HCT116 (cell line): ENCODE results near the gene LBHD1. TPM values are rescaled to one million over a fixed set of nuclear protein-coding genes. Genes with fewer than 3 reads are reported as not detected.

Source experiments
- ATAC-seq: fragments of 200-7000 bp; cut with Tn5 transposase; 2 replicates; pipeline ENCODE4 v1.9.1; 2020; ENCODE audit warnings: mild to moderate bottlenecking, moderate library complexity
- BruUV-seq: library from RNA; stranded (reverse); fragments of 400-500 nt; replicated peaks from 2 replicates; lab custom pipeline; 2021; lab: Mats Ljungman, UMichigan
- CTCF ChIA-PET: fragments of 300-600 bp; sonication (Branson Sonifier 250); formaldehyde crosslinking; loops from one replicate; lab custom pipeline; 2021; ENCODE audit warnings: antibody characterized with exemption; lab: Charles Lee
- POLR2A ChIA-PET: fragments of 300-600, 350-600 bp; sonication (Branson Sonifier 250); formaldehyde crosslinking; loops from one replicate; lab custom pipeline; 2021; ENCODE audit warnings: antibody characterized with exemption; lab: Charles Lee
- RAD21 ChIA-PET, 2 experiments: fragments of 300-600 bp; sonication (Branson Sonifier 250); formaldehyde crosslinking; loops; one replicate each; lab custom pipeline; 2023; ENCODE audit warnings: low total read pairs in 2 of 2; ENCODE audit not compliant: uncharacterized antibody in 2 of 2, unreplicated experiment in 2 of 2, low non-redundant PET in 1 of 2; lab: Charles Lee
- DNase-seq: peaks from one replicate; pipeline ENCODE4 v3.0.0-alpha.2; 2010; ENCODE audit warnings: low read depth, low spot score
- H2AFZ ChIP-seq: fragments of 200-600 bp; shearing (Covaris generic), sonication (generic); 2 replicates; pipeline ENCODE4 v1.6.1; 2017; ENCODE audit warnings: low read depth, mixed run types, mixed read lengths, antibody characterized with exemption, low read length; ENCODE audit not compliant: poor library complexity, severe bottlenecking
- H3K27ac ChIP-seq: 2 replicates; pipeline ENCODE4 v1.5.1; 2012; ENCODE audit warnings: low read depth, low read length
- H3K27me3 ChIP-seq: fragments of 200-600 bp; sonication (generic); 2 replicates; pipeline ENCODE4 v1.6.1; 2016; ENCODE audit warnings: mixed run types, low read length, mixed read lengths; ENCODE audit not compliant: insufficient read depth
- H3K36me3 ChIP-seq, 2 experiments: fragments of 200-500 bp in 1 of 2; fragments of 200-600 bp in 1 of 2; sonication (Bioruptor generic) in 1 of 2; sonication (generic) in 1 of 2; 2 replicates each; pipeline versions ENCODE4 v1.5.1 to v1.6.1; 2014 to 2016; ENCODE audit warnings: low read length in 2 of 2, inconsistent platforms in 1 of 2, mixed read lengths in 1 of 2, mixed run types in 1 of 2; ENCODE audit not compliant: insufficient read depth in 2 of 2, control insufficient read depth in 1 of 2
- H3K4me1 ChIP-seq, 2 experiments: fragments of 200-600 bp in 1 of 2; sonication (generic) in 1 of 2; 2 replicates each; pipeline versions ENCODE4 v1.5.1 to v1.6.1; 2012 to 2017; ENCODE audit warnings: low read length in 2 of 2, inconsistent platforms in 1 of 2, mild to moderate bottlenecking in 1 of 2, mixed read lengths in 1 of 2, mixed run types in 1 of 2, moderate library complexity in 1 of 2; ENCODE audit not compliant: insufficient read depth in 2 of 2, control insufficient read depth in 1 of 2
- H3K4me2 ChIP-seq: fragments of 200-600 bp; sonication (generic); 2 replicates; pipeline ENCODE4 v1.6.1; 2017; ENCODE audit warnings: mixed run types, low read length, mixed read lengths
- H3K4me3 ChIP-seq, 2 experiments: fragments of 200-600 bp in 1 of 2; sonication (generic) in 1 of 2; replicated peaks in 1 of 2; 2 replicates each; pipeline ENCODE4 v1.5.1; 2011 to 2016; ENCODE audit warnings: low read length in 2 of 2, control low read depth in 1 of 2, low read depth in 1 of 2, mild to moderate bottlenecking in 1 of 2, mixed read lengths in 1 of 2, mixed run types in 1 of 2
- H3K79me2 ChIP-seq: fragments of 200-600 bp; sonication (generic); 2 replicates; pipeline ENCODE4 v1.6.1; 2017; ENCODE audit warnings: mild to moderate bottlenecking, mixed run types, low read length, moderate library complexity, mixed read lengths; ENCODE audit not compliant: insufficient read depth
- H3K9ac ChIP-seq: fragments of 200-600 bp; sonication (generic); 2 replicates; pipeline ENCODE4 v1.6.1; 2016; ENCODE audit warnings: low read length, mixed read lengths
- H3K9me2 ChIP-seq: fragments of 200-600 bp; sonication (generic), shearing (Covaris generic); 2 replicates; pipeline ENCODE4 v1.6.1; 2017; ENCODE audit warnings: mixed run types, mild to moderate bottlenecking, moderate library complexity; ENCODE audit not compliant: insufficient read depth
- H3K9me3 ChIP-seq, 2 experiments: fragments of 200-500 bp in 1 of 2; fragments of 200-600 bp in 1 of 2; sonication (Bioruptor generic) in 1 of 2; sonication (generic) in 1 of 2; 2 replicates each; pipeline ENCODE4 v1.6.1; 2014 to 2017; ENCODE audit warnings: low read length in 2 of 2, mixed read lengths in 2 of 2, inconsistent platforms in 1 of 2, low read depth in 1 of 2, mild to moderate bottlenecking in 1 of 2, mixed run types in 1 of 2, moderate library complexity in 1 of 2; ENCODE audit not compliant: control insufficient read depth in 1 of 2, insufficient read depth in 1 of 2
- H4K20me1 ChIP-seq: fragments of 200-600 bp; sonication (generic), shearing (Covaris generic); 2 replicates; pipeline ENCODE4 v1.6.1; 2017; ENCODE audit warnings: mixed run types, mild to moderate bottlenecking, moderate library complexity; ENCODE audit not compliant: insufficient read depth
- CEBPB ChIP-seq: IDR thresholded peaks from 2 replicates; pipeline ENCODE4 v1.6.1; 2012; ENCODE audit warnings: low read depth
- JUND ChIP-seq: IDR thresholded peaks from 2 replicates; pipeline ENCODE4 v1.6.1; 2012
- MAX ChIP-seq: IDR thresholded peaks from 2 replicates; pipeline ENCODE4 v1.6.1; 2012
- ZBTB33 ChIP-seq: IDR thresholded peaks from 2 replicates; pipeline ENCODE4 v1.6.1; 2011; ENCODE audit warnings: mild to moderate bottlenecking, low read length, moderate library complexity; ENCODE audit not compliant: insufficient replicate concordance; ENCODE audit errors: extremely low read depth
- intact Hi-C: fragments of 100-400 bp; cut with micrococcal nuclease; formaldehyde crosslinking; loops from 2 replicates; pipeline ENCODE4 v1.10.0; 2022
- total RNA-seq: library from RNA; stranded (reverse); gene quantifications from one replicate; pipeline ENCODE4 v1.2.1, GENCODE V29; 2021; ENCODE audit not compliant: unreplicated experiment

LBHD1 gene
- total RNA-seq, 1 experiment from 2014 or later, result 14.7 TPM

- ATAC-seq, result peak; percentile 21
- Histone ChIP-seq H3K9me3 (no peaks in the 10 kb centered on the region), H3K4me1 (peaks cover 11 to 24% of the 10 kb centered on the region in 2 experiments), H3K9me2 (no peaks in the 10 kb centered on the region), H3K27ac (peak overlapping the region; percentile 41; the same call in 1 of the 2 replicates)
- RAD21 ChIA-PET, result interaction anchor here in 1 of 2 experiments (0.6 kb wide), 1 partner anchor 247 kb away, joined by 3 read pairs; no protein-coding TSS in a partner anchor
- TF ChIP-seq CEBPB, result no peak
- TF ChIP-seq MAX, result no peak
- no peak for TF ChIP-seq ZBTB33
- no peak for TF ChIP-seq JUND
- TF ChIP-seq, all 23 proteins: peak for 0
- CTCF ChIA-PET, result interaction anchor here (1.6 kb wide), 1 partner anchor 222 kb away, joined by 4 read pairs; no protein-coding TSS in a partner anchor
- H3K4me3 ChIP-seq, result no peak overlapping the region
- POLR2A ChIA-PET, result interaction anchor here (0.8 to 14.1 kb wide), 5 partner anchors 8 to 194 kb away, joined by 3 to 195 read pairs (median 5); partner anchors contain the start of genes B3GAT3, C11orf98 and CSKMT
- DNase-seq, result no peak
- no peak overlapping the region for H2AFZ ChIP-seq
- peak overlapping the region; percentile 84 for H3K4me2 ChIP-seq
- no peaks in the 10 kb centered on the region for H3K27me3 ChIP-seq
- peaks cover 65% of the 10 kb centered on the region for H3K79me2 ChIP-seq
- intact Hi-C loops, result loop anchor here (5.0 kb wide), 1 partner anchor 35 kb away; the partner anchor contains the start of genes EML3 and ROM1
- H3K36me3 ChIP-seq, result peaks cover 10 to 22% of the 10 kb centered on the region in 2 experiments; a peak in 3 of 4 replicates
- no peak overlapping the region for H3K9ac ChIP-seq
- H4K20me1 ChIP-seq, result no peaks in the 10 kb centered on the region
- no TSS peak for BruUV-seq
Measured at GRCh38 chr11:62646825-62647608, 25.1 kb downstream of the LBHD1 start.
